Activated naive CD4-positive, alpha-beta T cell treated with anti-CD3 and anti-CD28 coated beads for 36 hours (primary cell): ENCODE measurements around the gene AUTS2. TPM values are rescaled to one million over a fixed set of nuclear protein-coding genes. Genes with fewer than 3 reads are reported as not detected.

ENCODE experiments used
- CTCF ChIA-PET: fragments of 350-600 bp; sonication (Branson Sonifier 250); formaldehyde crosslinking; loops from one replicate; lab custom pipeline; 2021; ENCODE audit warnings: antibody characterized with exemption; lab: Charles Lee
- DNase-seq: peaks from one replicate; pipeline ENCODE4 v3.0.0-alpha.2; 2020
- H3K27ac Mint-ChIP-seq: one replicate; pipeline ENCODE4 v1.8.0; 2021; ENCODE audit warnings: mild to moderate bottlenecking, mixed read lengths
- H3K27me3 Mint-ChIP-seq: one replicate; pipeline ENCODE4 v1.8.0; 2021; ENCODE audit warnings: low read depth, mixed read lengths
- H3K36me3 Mint-ChIP-seq: one replicate; pipeline ENCODE4 v1.8.0; 2021; ENCODE audit warnings: low read depth, mixed read lengths
- H3K4me1 Mint-ChIP-seq: one replicate; pipeline ENCODE4 v1.8.0; 2021; ENCODE audit warnings: low read depth, mixed read lengths
- H3K4me3 Mint-ChIP-seq: one replicate; pipeline ENCODE4 v1.8.0; 2021; ENCODE audit warnings: mild to moderate bottlenecking, moderate library complexity, mixed read lengths
- H3K9me3 Mint-ChIP-seq: one replicate; pipeline ENCODE4 v1.8.0; 2021; ENCODE audit warnings: mixed read lengths
- intact Hi-C: fragments of 100-400 bp; cut with micrococcal nuclease; formaldehyde crosslinking; loops from one replicate; pipeline ENCODE4 v1.15.1; 2023
- total RNA-seq, 2 experiments: library from RNA; stranded (reverse); gene quantifications; one replicate each; pipeline ENCODE4 v1.2.3, GENCODE V29; 2021

Gene AUTS2
- total RNA-seq, 2 experiments from 2014 or later = 0.79 to 1.1 TPM

DNA sequence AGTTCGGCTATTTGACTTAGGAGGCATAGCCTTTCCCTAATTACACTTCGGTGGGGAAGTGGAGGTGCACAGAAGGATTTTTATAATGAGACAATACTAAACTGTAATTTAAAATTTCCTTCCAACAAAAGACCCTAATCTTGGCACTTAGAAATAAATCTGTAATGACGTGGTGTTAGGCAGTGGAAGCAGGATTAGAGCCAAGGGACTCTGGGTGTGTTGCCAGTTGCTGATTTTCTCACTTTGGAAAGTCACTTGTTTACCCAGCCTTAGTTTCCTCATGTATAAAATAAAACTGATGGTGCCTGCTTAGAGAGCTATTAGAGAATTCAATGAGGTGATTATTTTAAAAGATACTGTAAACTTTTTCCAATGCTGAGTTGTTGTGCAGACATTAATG, 287.2 kb downstream of the AUTS2 start:
- CTCF ChIA-PET = interaction anchor here (1.2 kb wide), 1 partner anchor 10 kb away, joined by 3 read pairs; no protein-coding TSS in a partner anchor
- no peak for DNase-seq
- Mint-ChIP-seq H3K4me3 (no peak overlapping the region), H3K9me3 (peaks cover 2% of the 10 kb centered on the region), H3K4me1 (peaks cover 1% of the 10 kb centered on the region), H3K27ac (no peak overlapping the region), H3K36me3 (no peaks in the 10 kb centered on the region), H3K27me3 (no peaks in the 10 kb centered on the region)
- intact Hi-C loops = no loop called here

GRCh38 chr7:69889338-69889975, 291.2 kb downstream of the AUTS2 start:
- CTCF ChIA-PET = no interaction called here
- Mint-ChIP-seq H3K36me3 (no peaks in the 10 kb centered on the region), H3K4me3 (no peak overlapping the region), H3K27ac (no peak overlapping the region), H3K27me3 (no peaks in the 10 kb centered on the region), H3K4me1 (peaks cover 1% of the 10 kb centered on the region), H3K9me3 (peaks cover 3% of the 10 kb centered on the region)
- intact Hi-C loops = no loop called here
- no peak for DNase-seq

GRCh38 chr7:69889976-69890351, 291.7 kb downstream of the AUTS2 start:
- H3K36me3 Mint-ChIP-seq = no peaks in the 10 kb centered on the region
- H3K4me1 Mint-ChIP-seq = peaks cover 1% of the 10 kb centered on the region
- H3K27ac Mint-ChIP-seq = no peak overlapping the region
- H3K9me3 Mint-ChIP-seq = peaks cover 3% of the 10 kb centered on the region
- no peak overlapping the region for H3K4me3 Mint-ChIP-seq
- H3K27me3 Mint-ChIP-seq = no peaks in the 10 kb centered on the region
- CTCF ChIA-PET = no interaction called here
- intact Hi-C loops = no loop called here
- no peak for DNase-seq

GRCh38 chr7:69892790-69893189, 294.5 kb downstream of the AUTS2 start:
- CTCF ChIA-PET = no interaction called here
- H3K27ac Mint-ChIP-seq = no peak overlapping the region
- no peak overlapping the region for H3K4me3 Mint-ChIP-seq
- H3K27me3 Mint-ChIP-seq = no peaks in the 10 kb centered on the region
- H3K9me3 Mint-ChIP-seq = peaks cover 3% of the 10 kb centered on the region
- intact Hi-C loops = no loop called here
- peaks cover 1% of the 10 kb centered on the region for H3K4me1 Mint-ChIP-seq
- DNase-seq = no peak
- H3K36me3 Mint-ChIP-seq = no peaks in the 10 kb centered on the region

- Mint-ChIP-seq H3K36me3 (no peaks in the 10 kb centered on the region), H3K4me1 (peaks cover 1% of the 10 kb centered on the region), H3K27me3 (no peaks in the 10 kb centered on the region), H3K4me3 (no peak overlapping the region), H3K9me3 (peaks cover 1% of the 10 kb centered on the region), H3K27ac (no peak overlapping the region)
- intact Hi-C loops = no loop called here
- CTCF ChIA-PET = interaction anchor here (0.7 kb wide), 1 partner anchor 69 kb away, joined by 3 read pairs; no protein-coding TSS in a partner anchor
- DNase-seq = no peak
Observed at GRCh38 chr7:69893906-69894305, 295.6 kb downstream of the AUTS2 start.

DNA sequence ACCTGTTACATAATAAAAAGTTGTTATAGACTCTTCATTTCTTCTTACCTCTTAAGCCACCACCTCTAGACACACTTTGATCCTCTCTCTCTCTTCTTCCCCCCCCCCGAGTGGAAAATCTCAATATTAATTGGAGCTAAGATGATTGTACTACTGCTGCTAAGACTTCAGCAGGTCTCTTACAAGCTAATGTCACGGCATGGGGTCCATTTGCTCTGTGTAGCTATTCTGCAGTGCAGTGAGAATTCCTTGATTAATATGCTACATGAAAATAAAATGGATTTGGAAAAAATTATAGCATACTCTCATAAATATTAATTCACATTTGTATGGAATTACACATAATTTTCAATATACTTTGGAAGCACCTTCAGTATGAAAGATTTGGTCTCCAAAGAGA, 297.2 kb downstream of the AUTS2 start:
- intact Hi-C loops = no loop called here
- DNase-seq = no peak
- H3K36me3 Mint-ChIP-seq = no peaks in the 10 kb centered on the region
- H3K4me3 Mint-ChIP-seq = no peak overlapping the region
- no peak overlapping the region for H3K27ac Mint-ChIP-seq
- H3K27me3 Mint-ChIP-seq = no peaks in the 10 kb centered on the region
- CTCF ChIA-PET = interaction anchor here (1.3 kb wide), 1 partner anchor 11 kb away, joined by 3 read pairs; no protein-coding TSS in a partner anchor
- H3K4me1 Mint-ChIP-seq = no peaks in the 10 kb centered on the region
- H3K9me3 Mint-ChIP-seq = peaks cover 1% of the 10 kb centered on the region

- no peak overlapping the region for H3K4me3 Mint-ChIP-seq
- H3K4me1 Mint-ChIP-seq = no peaks in the 10 kb centered on the region
- H3K9me3 Mint-ChIP-seq = peaks cover 1% of the 10 kb centered on the region
- no peak for DNase-seq
- CTCF ChIA-PET = interaction anchor here (1.3 kb wide), 1 partner anchor 11 kb away, joined by 3 read pairs; no protein-coding TSS in a partner anchor
- intact Hi-C loops = no loop called here
- H3K27ac Mint-ChIP-seq = no peak overlapping the region
- H3K36me3 Mint-ChIP-seq = no peaks in the 10 kb centered on the region
- no peaks in the 10 kb centered on the region for H3K27me3 Mint-ChIP-seq
Observed at GRCh38 chr7:69896121-69896520, 297.8 kb downstream of the AUTS2 start.

DNA sequence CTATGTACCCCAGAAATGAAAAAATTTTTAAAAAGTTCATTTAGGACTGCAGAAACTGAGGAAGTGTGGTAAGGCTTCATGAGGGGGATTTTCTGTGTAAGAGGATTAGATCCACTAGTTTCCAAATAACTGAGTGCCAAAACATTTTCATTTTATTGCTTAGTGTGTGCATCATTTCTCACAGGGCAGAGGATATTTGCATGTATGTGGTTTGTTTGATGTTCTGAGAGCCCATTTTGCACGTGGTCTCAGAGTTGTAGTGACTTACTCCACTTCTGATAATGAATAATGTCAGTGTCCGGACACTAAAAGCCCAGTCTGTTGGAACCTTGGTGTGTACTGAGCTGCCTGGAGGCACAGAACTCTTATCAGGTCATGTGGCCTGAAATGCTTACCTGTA, 299.9 kb downstream of the AUTS2 start:
- Mint-ChIP-seq H3K27me3 (no peaks in the 10 kb centered on the region), H3K4me1 (no peaks in the 10 kb centered on the region), H3K4me3 (no peak overlapping the region), H3K27ac (no peak overlapping the region), H3K9me3 (no peaks in the 10 kb centered on the region), H3K36me3 (no peaks in the 10 kb centered on the region)
- CTCF ChIA-PET = no interaction called here
- DNase-seq = no peak
- intact Hi-C loops = no loop called here

- intact Hi-C loops = no loop called here
- H3K9me3 Mint-ChIP-seq = no peaks in the 10 kb centered on the region
- H3K4me3 Mint-ChIP-seq = no peak overlapping the region
- CTCF ChIA-PET = no interaction called here
- DNase-seq = no peak
- no peaks in the 10 kb centered on the region for H3K27me3 Mint-ChIP-seq
- H3K4me1 Mint-ChIP-seq = no peaks in the 10 kb centered on the region
- no peak overlapping the region for H3K27ac Mint-ChIP-seq
- H3K36me3 Mint-ChIP-seq = no peaks in the 10 kb centered on the region
Observed at GRCh38 chr7:69903410-69903809, 305.1 kb downstream of the AUTS2 start.

- Mint-ChIP-seq H3K27ac (no peak overlapping the region), H3K4me3 (no peak overlapping the region), H3K9me3 (no peaks in the 10 kb centered on the region), H3K4me1 (no peaks in the 10 kb centered on the region), H3K36me3 (no peaks in the 10 kb centered on the region), H3K27me3 (no peaks in the 10 kb centered on the region)
- no peak for DNase-seq
- CTCF ChIA-PET = no interaction called here
- intact Hi-C loops = no loop called here
Observed at GRCh38 chr7:69906283-69906995, 308.2 kb downstream of the AUTS2 start.

GRCh38 chr7:69907720-69908119, 309.4 kb downstream of the AUTS2 start:
- Mint-ChIP-seq H3K36me3 (no peaks in the 10 kb centered on the region), H3K27me3 (no peaks in the 10 kb centered on the region), H3K4me3 (no peak overlapping the region), H3K9me3 (peaks cover 2% of the 10 kb centered on the region), H3K4me1 (no peaks in the 10 kb centered on the region), H3K27ac (no peak overlapping the region)
- DNase-seq = no peak
- intact Hi-C loops = no loop called here
- CTCF ChIA-PET = no interaction called here

GRCh38 chr7:69908454-69908853, 310.2 kb downstream of the AUTS2 start:
- no peaks in the 10 kb centered on the region for H3K4me1 Mint-ChIP-seq
- intact Hi-C loops = no loop called here

GRCh38 chr7:69910150-69910549, 311.9 kb downstream of the AUTS2 start:
- H3K27me3 Mint-ChIP-seq = no peaks in the 10 kb centered on the region
- H3K4me1 Mint-ChIP-seq = no peaks in the 10 kb centered on the region
- no peaks in the 10 kb centered on the region for H3K36me3 Mint-ChIP-seq
- no peak overlapping the region for H3K27ac Mint-ChIP-seq
- DNase-seq = no peak
- peaks cover 2% of the 10 kb centered on the region for H3K9me3 Mint-ChIP-seq
- CTCF ChIA-PET = no interaction called here
- intact Hi-C loops = no loop called here
- H3K4me3 Mint-ChIP-seq = no peak overlapping the region

More at GRCh38 chr7:69908454-69908853, 310.2 kb downstream of the AUTS2 start:
- no peaks in the 10 kb centered on the region for H3K36me3 Mint-ChIP-seq
- no peak overlapping the region for H3K4me3 Mint-ChIP-seq
- H3K27me3 Mint-ChIP-seq = no peaks in the 10 kb centered on the region
- H3K27ac Mint-ChIP-seq = no peak overlapping the region
- no peak for DNase-seq
- peaks cover 2% of the 10 kb centered on the region for H3K9me3 Mint-ChIP-seq
- CTCF ChIA-PET = no interaction called here
